IPS DF 4.7 (cell line): ENCODE measurements around the gene DDX54.
"Not testable (repeated sequence)": the region's sequence is repeated elsewhere in the genome, so short reads cannot be mapped to it uniquely, and the experiment has no call there.

Experiments used
- DNase-seq: peaks from one replicate; pipeline ENCODE4 v3.0.0-alpha.2; 2013; ENCODE audit warnings: low spot score; ENCODE audit errors: extremely low read depth

DDX54 gene

GRCh38 chr12:113120670-113121370 lies 64.5 kb downstream of the DDX54 start:
- no peak for DNase-seq

DNA sequence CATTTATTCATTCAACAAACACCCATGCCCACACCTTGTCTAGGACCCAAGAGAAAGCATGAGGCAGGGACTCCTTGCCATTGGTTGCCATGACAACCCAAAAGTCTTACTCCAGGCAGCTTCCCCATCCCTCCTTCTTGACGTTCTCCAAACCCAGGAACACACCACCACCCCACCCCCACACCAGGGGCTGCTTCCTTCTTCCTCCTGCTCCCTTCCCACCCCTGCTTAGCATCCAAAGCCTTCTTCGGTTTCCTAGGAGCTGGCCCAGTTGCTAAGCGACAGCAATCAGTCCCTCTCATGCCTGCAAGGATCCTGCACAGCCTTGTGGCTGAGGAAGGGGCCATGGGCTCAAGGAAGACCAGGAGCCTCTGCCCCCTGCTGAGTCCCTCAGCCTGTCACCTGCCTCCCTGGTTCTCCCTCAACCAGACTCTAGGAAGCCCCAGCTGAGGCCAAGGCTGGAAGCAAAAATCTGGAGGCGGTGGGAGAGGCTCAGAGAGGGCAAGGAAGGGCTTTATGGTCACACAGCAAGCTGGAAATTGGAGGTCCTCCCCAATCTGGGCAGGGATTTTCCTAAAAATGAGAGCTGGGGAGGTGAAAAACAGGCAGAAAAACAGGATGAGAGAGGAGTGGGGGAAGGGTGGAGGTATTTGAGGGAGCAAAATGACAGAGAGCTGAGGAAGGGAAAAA lies 65.2 kb downstream of the DDX54 start:
- no peak for DNase-seq

- no peak for DNase-seq
Measured at GRCh38 chr12:113118142-113118541, 67.1 kb downstream of the DDX54 start.

- DNase-seq = not testable (repeated sequence)
Measured at GRCh38 chr12:113117684-113118083, 67.6 kb downstream of the DDX54 start.

DNA sequence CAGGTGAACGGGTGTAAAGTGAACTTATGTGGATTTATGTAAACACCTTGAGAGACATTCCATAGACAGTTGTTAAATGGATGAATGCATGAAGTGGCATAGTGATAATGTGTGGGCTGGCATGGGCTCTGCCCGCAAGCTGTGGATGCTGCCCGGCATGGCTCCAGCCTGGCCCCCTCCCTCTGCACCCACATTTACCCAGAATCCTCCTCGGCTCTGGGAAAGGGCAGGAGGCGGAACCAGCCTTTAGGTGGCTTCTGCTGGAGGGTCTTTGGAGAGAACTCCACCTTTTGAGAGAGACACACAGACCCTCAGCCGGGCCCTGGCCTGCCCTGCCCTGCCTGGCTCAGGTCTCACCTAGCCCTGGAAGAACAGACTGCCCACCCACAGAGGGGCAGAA lies 68.4 kb downstream of the DDX54 start:
- no peak for DNase-seq

- no peak for DNase-seq
Measured at GRCh38 chr12:113115455-113116126, 69.7 kb downstream of the DDX54 start.

DNA sequence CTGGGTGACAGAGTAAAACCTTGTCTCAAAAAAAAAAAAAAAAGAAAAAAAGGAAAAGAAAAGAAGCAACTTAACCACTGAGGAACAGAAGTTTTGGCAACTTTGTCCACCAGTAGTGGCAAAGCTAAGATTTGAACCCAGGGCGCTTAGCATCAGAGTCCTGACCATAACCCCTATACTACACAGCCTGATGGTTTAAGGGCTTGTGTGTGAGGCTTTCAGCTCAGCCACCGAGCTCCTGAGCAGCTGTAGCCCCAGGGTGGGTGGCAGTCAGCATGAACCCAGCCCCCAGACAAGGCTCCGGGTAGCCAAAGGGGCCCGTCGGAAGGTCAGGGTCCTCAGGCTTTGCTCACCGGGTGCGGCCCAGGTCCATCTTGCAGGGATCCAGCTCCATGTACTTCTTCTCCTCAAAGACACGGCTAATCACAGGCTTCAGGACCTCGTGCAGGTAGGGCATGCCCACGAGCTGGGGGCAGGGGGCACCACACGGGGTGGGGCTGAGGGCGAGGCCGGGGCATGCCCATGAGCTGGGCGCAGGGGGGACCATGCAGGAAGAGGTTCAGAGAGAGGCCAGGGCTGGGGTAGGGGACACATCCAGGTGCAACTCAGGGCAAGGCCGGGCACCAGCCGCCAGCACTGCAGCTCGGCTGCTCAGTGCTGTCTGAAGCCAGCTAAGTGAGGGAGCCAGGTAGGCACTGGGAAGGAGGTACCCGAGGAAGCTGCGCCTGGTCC lies 70.7 kb downstream of the DDX54 start:
- no peak for DNase-seq

GRCh38 chr12:113113397-113113796 lies 71.9 kb downstream of the DDX54 start:
- no peak for DNase-seq

DNA sequence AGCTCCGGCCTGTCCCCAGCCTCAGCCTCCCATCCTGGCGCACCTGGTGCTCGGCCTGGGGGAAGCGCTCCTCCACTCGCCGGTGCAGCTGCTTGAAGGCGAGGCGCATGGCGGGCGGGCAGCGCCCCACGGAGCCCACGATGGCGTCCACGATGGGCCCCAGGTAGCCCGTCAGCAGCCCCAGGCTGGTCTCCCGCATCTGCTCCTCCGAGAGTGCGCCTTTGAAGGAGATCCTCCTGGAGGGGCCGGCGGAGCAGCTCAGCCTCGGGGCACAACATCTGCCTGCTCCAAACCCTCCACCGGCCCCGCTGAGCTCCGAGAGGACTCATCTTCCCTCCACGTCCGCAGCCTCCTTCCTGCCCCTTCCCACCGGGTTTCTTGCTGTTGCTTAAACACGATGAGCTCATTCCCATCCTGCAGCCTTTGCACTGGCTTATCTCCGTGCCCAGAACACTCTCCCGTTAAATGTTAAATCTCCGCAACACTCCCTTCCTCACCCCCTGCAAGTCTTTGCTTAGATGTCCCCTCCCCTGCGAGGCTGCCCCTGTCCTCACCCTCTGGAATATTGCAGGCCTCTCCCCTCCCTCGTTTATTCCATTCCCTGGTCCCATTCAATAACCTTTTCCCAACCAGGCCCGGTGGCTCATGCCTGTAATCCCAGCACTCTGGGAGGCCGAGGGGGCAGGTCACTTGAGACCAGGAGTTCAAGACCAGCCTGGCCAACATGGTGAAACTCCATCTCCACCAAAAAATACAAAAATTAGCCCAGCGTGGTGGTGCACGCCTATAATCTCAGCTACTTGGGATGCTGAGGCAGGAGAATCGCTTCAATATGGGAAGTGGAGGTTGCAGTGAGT lies 73.0 kb downstream of the DDX54 start:
- no peak for DNase-seq

DNA sequence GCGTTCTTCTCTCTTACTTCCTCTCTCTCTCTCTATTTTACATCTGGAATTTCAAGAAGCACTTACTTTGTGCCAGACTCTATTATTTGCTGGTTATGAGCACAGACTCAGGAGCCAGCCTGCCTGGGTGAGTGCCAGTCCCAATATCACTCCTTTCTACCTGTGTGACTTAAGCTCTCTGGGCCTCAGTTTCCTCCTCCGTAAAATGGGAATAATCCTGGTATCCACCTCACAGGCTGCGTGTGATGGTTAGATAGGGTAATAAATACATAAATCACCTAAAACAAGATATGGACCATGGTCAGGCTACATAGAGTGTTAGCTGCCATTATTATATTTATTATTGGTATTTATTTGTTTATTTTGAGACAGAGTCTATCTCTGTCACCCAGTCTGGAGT lies 74.0 kb downstream of the DDX54 start:
- DNase-seq = no peak

- DNase-seq = no peak
Measured at GRCh38 chr12:113109872-113110599, 75.2 kb downstream of the DDX54 start.

- no peak for DNase-seq
Measured at GRCh38 chr12:113109360-113109759, 75.9 kb downstream of the DDX54 start.

DNA sequence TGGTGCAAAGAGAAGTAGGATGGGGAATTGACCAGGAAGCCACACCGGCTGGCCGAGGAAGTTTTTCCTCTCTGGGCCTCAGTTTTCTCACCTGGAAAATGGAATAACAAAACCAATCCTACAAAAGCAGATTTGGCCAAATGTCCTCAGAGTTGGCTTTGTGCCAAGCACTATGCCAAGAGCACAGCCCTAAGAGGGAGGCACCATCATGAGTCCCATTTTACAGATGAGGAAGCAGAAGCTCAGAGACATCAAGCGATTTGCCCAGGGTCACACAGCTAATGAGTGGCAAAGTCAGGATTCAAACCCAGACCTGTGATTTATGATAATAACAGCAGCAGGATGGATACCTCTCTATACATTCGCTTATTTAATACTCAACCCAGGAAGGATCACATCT lies 77.0 kb downstream of the DDX54 start:
- DNase-seq = no peak
